HepG2 (cell line): ENCODE results near the gene RNF123. TPM values are rescaled to one million over a fixed set of nuclear protein-coding genes. Genes with fewer than 3 reads are reported as not detected.

ENCODE experiments used
- ATAC-seq: fragments of 200-7000 bp; cut with Tn5 transposase; 3 replicates; pipeline ENCODE4 v1.9.1; 2020; ENCODE audit warnings: mild to moderate bottlenecking, moderate library complexity
- BruUV-seq: library from RNA; stranded (reverse); fragments of 400-500 nt; replicated peaks from 2 replicates; lab custom pipeline; 2021; lab: Mats Ljungman, UMichigan
- CTCF ChIA-PET: fragments of 300-600 bp; formaldehyde crosslinking; extraction: SDS; loops from one replicate; lab custom pipeline; 2021; ENCODE audit warnings: low total read pairs, inconsistent platforms, low intra/inter-chr PET ratio; lab: Yijun Ruan, JAX
- POLR2A ChIA-PET: fragments of 350-600 bp; sonication (Branson Sonifier 250); formaldehyde crosslinking; loops from one replicate; lab custom pipeline; 2020; ENCODE audit warnings: antibody characterized with exemption, inconsistent platforms; lab: Yijun Ruan, JAX
- DNase-seq: peaks from one replicate; pipeline ENCODE4 v3.0.0-alpha.2; 2015; ENCODE audit warnings: low spot score
- FAIRE-seq: peaks from 3 replicates; lab custom pipeline; 2011; peaks lifted over from hg19 to GRCh38; lab: Jason Lieb, UNC
- H2AFZ ChIP-seq: one replicate; pipeline ENCODE4 v1.6.1; 2011; ENCODE audit warnings: low read length, inconsistent platforms
- H3K27ac ChIP-seq: fragments of 300-600 bp; 3 replicates; pipeline ENCODE4 v1.8.0; 2011; ENCODE audit warnings: mixed run types, mild to moderate bottlenecking, mixed read lengths, low read length, inconsistent platforms; ENCODE audit not compliant: insufficient read depth; ENCODE audit errors: extremely low read length
- H3K27me3 ChIP-seq, 2 experiments: fragments of 200-600 bp in 1 of 2; 2 replicates in 1 of 2; 3 replicates in 1 of 2; pipeline versions ENCODE4 v1.6.0 to v1.8.0; 2011; ENCODE audit warnings: low read length in 2 of 2, mild to moderate bottlenecking in 2 of 2, moderate library complexity in 2 of 2, inconsistent platforms in 1 of 2; ENCODE audit not compliant: insufficient read depth in 2 of 2, control insufficient read depth in 1 of 2
- H3K36me3 ChIP-seq, 2 experiments: fragments of 200-600 bp in 1 of 2; replicated peaks in 1 of 2; 2 replicates in 1 of 2; 3 replicates in 1 of 2; pipeline versions ENCODE4 v1.5.1 to v1.8.0; 2011; ENCODE audit warnings: low read length in 2 of 2, inconsistent platforms in 1 of 2; ENCODE audit not compliant: insufficient read depth in 2 of 2, control insufficient read depth in 1 of 2
- H3K4me1 ChIP-seq: 2 replicates; pipeline ENCODE4 v1.5.1; 2012; ENCODE audit warnings: low read length, inconsistent platforms; ENCODE audit not compliant: insufficient read depth
- H3K4me2 ChIP-seq: 2 replicates; pipeline ENCODE4 v1.6.0; 2011; ENCODE audit warnings: low read depth, low read length, inconsistent platforms
- H3K4me3 ChIP-seq, 3 experiments: fragments of 200-600 bp in 1 of 3; sonication (generic), shearing (Covaris generic) in 1 of 3; replicated peaks in 1 of 3; 2 replicates each; pipeline ENCODE4 v1.5.1; 2011 to 2016; ENCODE audit warnings: low read length in 3 of 3, inconsistent platforms in 2 of 3, low read depth in 2 of 3, mild to moderate bottlenecking in 2 of 3, control low read depth in 1 of 3, mixed read lengths in 1 of 3; ENCODE audit not compliant: insufficient read depth in 1 of 3
- H3K79me2 ChIP-seq: one replicate; pipeline ENCODE4 v1.6.1; 2011; ENCODE audit warnings: low read length, inconsistent platforms; ENCODE audit not compliant: insufficient read depth
- H3K9ac ChIP-seq: 2 replicates; pipeline ENCODE4 v1.6.0; 2011; ENCODE audit warnings: mild to moderate bottlenecking, low read depth, low read length, inconsistent platforms; ENCODE audit not compliant: insufficient read depth
- H3K9me3 ChIP-seq: 2 replicates; pipeline ENCODE4 v1.5.1; 2012; ENCODE audit warnings: mild to moderate bottlenecking, low read length
- H4K20me1 ChIP-seq: 2 replicates; pipeline ENCODE4 v1.6.0; 2011; ENCODE audit warnings: inconsistent platforms, mild to moderate bottlenecking, low read length, moderate library complexity; ENCODE audit not compliant: insufficient read depth
- AGO2 ChIP-seq: fragments of 200-400 bp; formaldehyde crosslinking; optimal IDR thresholded peaks from 2 replicates; pipeline ENCODE3; 2017; ENCODE audit warnings: mild to moderate bottlenecking, low read depth, low read length, moderate library complexity
- BORCS8-MEF2B ChIP-seq: sonication (generic); formaldehyde crosslinking; IDR thresholded peaks from 2 replicates; pipeline ENCODE4 v1.8.0; 2022; ENCODE audit warnings: mild to moderate bottlenecking, missing genetic modification reagents
- GFI1 ChIP-seq: sonication (generic); formaldehyde crosslinking; IDR thresholded peaks from 2 replicates; pipeline ENCODE4 v1.5.0; 2020; ENCODE audit warnings: missing genetic modification reagents, mild to moderate bottlenecking, borderline replicate concordance
- HMG20B ChIP-seq: conservative IDR thresholded peaks from 2 replicates; pipeline ENCODE4 v1.6.1; 2016; ENCODE audit warnings: missing genetic modification reagents, missing compliant biosample characterization
- JUNB ChIP-seq: sonication (generic); formaldehyde crosslinking; IDR thresholded peaks from 2 replicates; pipeline ENCODE4 v1.8.0; 2022; ENCODE audit warnings: missing genetic modification reagents, mild to moderate bottlenecking, borderline replicate concordance
- NR2F1 ChIP-seq, 2 experiments: fragments of 450-650 bp in 1 of 2; formaldehyde crosslinking in 1 of 2; IDR thresholded peaks; 2 replicates each; pipeline versions ENCODE4 v1.5.0 to v1.6.1; 2016 to 2020; ENCODE audit warnings: mild to moderate bottlenecking in 1 of 2, missing compliant biosample characterization in 1 of 2, missing genetic modification reagents in 1 of 2, moderate library complexity in 1 of 2
- POLR2A ChIP-seq, 2 experiments: IDR thresholded peaks; 2 replicates each; pipeline ENCODE4 v1.6.1; 2011; ENCODE audit warnings: low read depth in 2 of 2, low read length in 2 of 2, mild to moderate bottlenecking in 1 of 2, moderate library complexity in 1 of 2; ENCODE audit not compliant: insufficient read depth in 1 of 2
- RBAK ChIP-seq: sonication (generic); formaldehyde crosslinking; IDR thresholded peaks from 2 replicates; pipeline ENCODE4 v1.5.1; 2020; ENCODE audit warnings: mild to moderate bottlenecking, missing genetic modification reagents
- SYNCRIP ChIP-seq: fragments of 200-400 bp; formaldehyde crosslinking; IDR thresholded peaks from 2 replicates; pipeline ENCODE4 v1.6.1; 2018; ENCODE audit warnings: mild to moderate bottlenecking, low read depth, low read length; ENCODE audit not compliant: insufficient read depth
- ZNF558 ChIP-seq: sonication (generic); formaldehyde crosslinking; IDR thresholded peaks from 2 replicates; pipeline ENCODE4 v1.9.0; 2022; ENCODE audit warnings: mild to moderate bottlenecking, missing genetic modification reagents, borderline replicate concordance
- ZNF670 ChIP-seq: sonication (generic); formaldehyde crosslinking; IDR thresholded peaks from 2 replicates; pipeline ENCODE4 v1.8.0; 2022; ENCODE audit warnings: mild to moderate bottlenecking, missing genetic modification reagents, borderline replicate concordance
- WGBS: methylation state at CpG from one replicate; pipeline ENCODE4 v1.1.6; 2017; ENCODE audit warnings: low lambda C conversion rate; 5-methylcytosine and 5-hydroxymethylcytosine counted together
- in situ Hi-C: cut with HindIII; loops from 2 replicates; pipeline ENCODE4 v1.10.0; 2017; ENCODE audit warnings: low pct_unique_long_range_greater_than_20kb; ENCODE audit not compliant: extremely low pct_ligation_motif_present
- intact Hi-C: fragments of 100-400 bp; cut with micrococcal nuclease; formaldehyde crosslinking; loops from one replicate; pipeline ENCODE4 v1.10.0; 2022; ENCODE audit not compliant: unreplicated experiment
- polyA plus RNA-seq, 8 experiments: library from polyadenylated mRNA; depleted of rRNA in 3 of 8; stranded (reverse) in 7 of 8; unstranded in 1 of 8; fragments of >200 nt; fragmentation: Illumina TruSeq in 4 of 8; extraction: Trizol in 4 of 8; gene quantifications; 2 replicates each; pipeline versions ENCODE4 v1.2.1 to v1.2.3, GENCODE V29; 2011 to 2016; ENCODE audit warnings: low read depth in 4 of 8, missing spikeins in 1 of 8, mixed read lengths in 1 of 8; ENCODE audit not compliant: insufficient read depth in 1 of 8
- total RNA-seq, 5 experiments: library from RNA; depleted of rRNA; stranded (reverse); fragments of >200 nt; fragmentation: Illumina TruSeq; extraction: Trizol; gene quantifications; 2 replicates each; pipeline ENCODE4 v1.2.3, GENCODE V29; 2016; ENCODE audit warnings: low read depth in 1 of 5
- TF ChIP-seq, protein P1 (sequence below): sonication (generic); formaldehyde crosslinking; IDR thresholded peaks from 2 replicates; pipeline ENCODE4 v1.5.0; 2020; ENCODE audit warnings: mild to moderate bottlenecking, missing genetic modification reagents
- TF ChIP-seq, protein P2 (sequence below): sonication (generic); formaldehyde crosslinking; IDR thresholded peaks from 2 replicates; pipeline ENCODE4 v1.5.1; 2020; ENCODE audit warnings: missing genetic modification reagents, mild to moderate bottlenecking, borderline replicate concordance
- TF ChIP-seq, protein P3 (sequence below): sonication (generic); formaldehyde crosslinking; IDR thresholded peaks from 2 replicates; pipeline ENCODE4 v1.4.0; 2020; ENCODE audit warnings: missing genetic modification reagents, borderline replicate concordance
- TF ChIP-seq, protein P4 (sequence below): sonication (generic); formaldehyde crosslinking; IDR thresholded peaks from 2 replicates; pipeline ENCODE4 v1.5.0; 2020; ENCODE audit warnings: missing genetic modification reagents, mild to moderate bottlenecking, borderline replicate concordance

Gene RNF123
- total and polyA plus RNA-seq, 2 of the 13 experiments (the other 11 are each of a cell fraction or from before 2014, with no cell fraction given): 29.9 to 82.2 TPM

DNA sequence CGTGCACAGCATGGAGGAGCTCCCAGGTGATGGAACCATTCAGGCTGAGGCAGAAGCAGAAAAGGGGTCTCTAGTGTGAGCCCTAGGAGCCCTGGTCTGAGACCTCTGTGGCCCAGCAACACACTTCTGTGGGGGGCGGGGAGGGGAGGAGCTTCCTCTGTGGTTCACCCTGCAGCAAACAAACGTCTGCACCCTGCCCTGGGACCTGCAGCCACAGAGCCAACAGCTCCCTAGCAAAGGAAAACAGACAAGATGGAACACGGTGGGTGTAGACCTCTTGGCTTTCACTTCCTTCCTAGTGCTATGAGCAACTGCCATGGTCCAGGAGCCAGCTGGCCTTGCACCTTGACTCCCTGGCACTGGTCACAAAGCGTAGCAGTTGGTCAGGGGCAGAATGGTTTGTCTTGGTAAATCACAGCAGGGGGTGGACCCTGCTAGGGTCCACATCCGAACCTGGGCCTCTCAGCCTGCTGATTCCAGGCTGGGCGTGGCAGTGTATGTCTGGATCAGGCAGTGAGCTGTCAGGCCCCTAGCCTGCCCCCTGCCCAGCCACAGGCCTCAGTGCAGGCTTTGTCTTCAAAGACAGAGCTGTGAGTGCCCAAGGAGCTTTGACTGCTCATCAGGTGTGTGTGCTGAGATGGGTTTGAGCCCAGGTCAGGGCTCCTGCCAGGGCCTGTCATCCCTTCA, 23.4 kb downstream of the RNF123 start:
- BruUV-seq: no TSS peak
- H3K4me1 ChIP-seq: peaks cover 23% of the 10 kb centered on the region
- no peaks in the 10 kb centered on the region for H3K9me3 ChIP-seq
- H3K9ac ChIP-seq: no peak overlapping the region
- POLR2A ChIA-PET: no interaction called here
- no peaks in the 10 kb centered on the region for H3K79me2 ChIP-seq
- H4K20me1 ChIP-seq: no peaks in the 10 kb centered on the region
- CTCF ChIA-PET: no interaction called here
- WGBS: 56% methylated on average over 3 of the region's 7 CpGs
- ATAC-seq (peak; percentile 42), DNase-seq (no peak), FAIRE-seq (no peak)
- H3K36me3 ChIP-seq: peaks cover 0 to 10% of the 10 kb centered on the region in 2 experiments; a peak in 4 of 5 replicates
- H3K4me2 ChIP-seq: 0 out of 2 replicates have a peak overlapping the region, but pooled peaks have one; percentile 6
- H2AFZ ChIP-seq: no peak overlapping the region
- intact Hi-C loops: no loop called here
- in situ Hi-C loops: no loop called here
- peak overlapping the region; percentile 40 for H3K27ac ChIP-seq
- no peak overlapping the region for H3K4me3 ChIP-seq
- no peaks in the 10 kb centered on the region for H3K27me3 ChIP-seq
- TF ChIP-seq, protein P1, sequence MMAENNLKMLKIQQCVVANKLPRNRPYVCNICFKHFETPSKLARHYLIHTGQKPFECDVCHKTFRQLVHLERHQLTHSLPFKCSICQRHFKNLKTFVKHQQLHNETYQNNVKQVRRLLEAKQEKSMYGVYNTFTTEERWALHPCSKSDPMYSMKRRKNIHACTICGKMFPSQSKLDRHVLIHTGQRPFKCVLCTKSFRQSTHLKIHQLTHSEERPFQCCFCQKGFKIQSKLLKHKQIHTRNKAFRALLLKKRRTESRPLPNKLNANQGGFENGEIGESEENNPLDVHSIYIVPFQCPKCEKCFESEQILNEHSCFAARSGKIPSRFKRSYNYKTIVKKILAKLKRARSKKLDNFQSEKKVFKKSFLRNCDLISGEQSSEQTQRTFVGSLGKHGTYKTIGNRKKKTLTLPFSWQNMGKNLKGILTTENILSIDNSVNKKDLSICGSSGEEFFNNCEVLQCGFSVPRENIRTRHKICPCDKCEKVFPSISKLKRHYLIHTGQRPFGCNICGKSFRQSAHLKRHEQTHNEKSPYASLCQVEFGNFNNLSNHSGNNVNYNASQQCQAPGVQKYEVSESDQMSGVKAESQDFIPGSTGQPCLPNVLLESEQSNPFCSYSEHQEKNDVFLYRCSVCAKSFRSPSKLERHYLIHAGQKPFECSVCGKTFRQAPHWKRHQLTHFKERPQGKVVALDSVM (CRISPR knock-in tag): no peak
- no peak for TF ChIP-seq JUNB (CRISPR knock-in tag)
- TF ChIP-seq, protein P2, sequence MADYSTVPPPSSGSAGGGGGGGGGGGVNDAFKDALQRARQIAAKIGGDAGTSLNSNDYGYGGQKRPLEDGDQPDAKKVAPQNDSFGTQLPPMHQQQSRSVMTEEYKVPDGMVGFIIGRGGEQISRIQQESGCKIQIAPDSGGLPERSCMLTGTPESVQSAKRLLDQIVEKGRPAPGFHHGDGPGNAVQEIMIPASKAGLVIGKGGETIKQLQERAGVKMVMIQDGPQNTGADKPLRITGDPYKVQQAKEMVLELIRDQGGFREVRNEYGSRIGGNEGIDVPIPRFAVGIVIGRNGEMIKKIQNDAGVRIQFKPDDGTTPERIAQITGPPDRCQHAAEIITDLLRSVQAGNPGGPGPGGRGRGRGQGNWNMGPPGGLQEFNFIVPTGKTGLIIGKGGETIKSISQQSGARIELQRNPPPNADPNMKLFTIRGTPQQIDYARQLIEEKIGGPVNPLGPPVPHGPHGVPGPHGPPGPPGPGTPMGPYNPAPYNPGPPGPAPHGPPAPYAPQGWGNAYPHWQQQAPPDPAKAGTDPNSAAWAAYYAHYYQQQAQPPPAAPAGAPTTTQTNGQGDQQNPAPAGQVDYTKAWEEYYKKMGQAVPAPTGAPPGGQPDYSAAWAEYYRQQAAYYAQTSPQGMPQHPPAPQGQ: no peak
- no peak for TF ChIP-seq RBAK
- TF ChIP-seq ZNF670 (CRISPR knock-in tag): no peak
- no peak for TF ChIP-seq BORCS8-MEF2B (CRISPR knock-in tag)
- no peak for TF ChIP-seq SYNCRIP
- TF ChIP-seq, protein P3, sequence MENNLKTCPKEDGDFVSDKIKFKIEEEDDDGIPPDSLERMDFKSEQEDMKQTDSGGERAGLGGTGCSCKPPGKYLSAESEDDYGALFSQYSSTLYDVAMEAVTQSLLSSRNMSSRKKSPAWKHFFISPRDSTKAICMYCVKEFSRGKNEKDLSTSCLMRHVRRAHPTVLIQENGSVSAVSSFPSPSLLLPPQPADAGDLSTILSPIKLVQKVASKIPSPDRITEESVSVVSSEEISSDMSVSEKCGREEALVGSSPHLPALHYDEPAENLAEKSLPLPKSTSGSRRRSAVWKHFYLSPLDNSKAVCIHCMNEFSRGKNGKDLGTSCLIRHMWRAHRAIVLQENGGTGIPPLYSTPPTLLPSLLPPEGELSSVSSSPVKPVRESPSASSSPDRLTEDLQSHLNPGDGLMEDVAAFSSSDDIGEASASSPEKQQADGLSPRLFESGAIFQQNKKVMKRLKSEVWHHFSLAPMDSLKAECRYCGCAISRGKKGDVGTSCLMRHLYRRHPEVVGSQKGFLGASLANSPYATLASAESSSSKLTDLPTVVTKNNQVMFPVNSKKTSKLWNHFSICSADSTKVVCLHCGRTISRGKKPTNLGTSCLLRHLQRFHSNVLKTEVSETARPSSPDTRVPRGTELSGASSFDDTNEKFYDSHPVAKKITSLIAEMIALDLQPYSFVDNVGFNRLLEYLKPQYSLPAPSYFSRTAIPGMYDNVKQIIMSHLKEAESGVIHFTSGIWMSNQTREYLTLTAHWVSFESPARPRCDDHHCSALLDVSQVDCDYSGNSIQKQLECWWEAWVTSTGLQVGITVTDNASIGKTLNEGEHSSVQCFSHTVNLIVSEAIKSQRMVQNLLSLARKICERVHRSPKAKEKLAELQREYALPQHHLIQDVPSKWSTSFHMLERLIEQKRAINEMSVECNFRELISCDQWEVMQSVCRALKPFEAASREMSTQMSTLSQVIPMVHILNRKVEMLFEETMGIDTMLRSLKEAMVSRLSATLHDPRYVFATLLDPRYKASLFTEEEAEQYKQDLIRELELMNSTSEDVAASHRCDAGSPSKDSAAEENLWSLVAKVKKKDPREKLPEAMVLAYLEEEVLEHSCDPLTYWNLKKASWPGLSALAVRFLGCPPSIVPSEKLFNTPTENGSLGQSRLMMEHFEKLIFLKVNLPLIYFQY (CRISPR knock-in tag): no peak
- peak; percentile 5 for TF ChIP-seq AGO2
- no peak for TF ChIP-seq HMG20B
- TF ChIP-seq POLR2A (IDR thresholded peaks at IDR 0.05; ENCODE audit: insufficient read depth in 1 of 2, low read depth in 2 of 2, low read length in 2 of 2): no peak; a peak in 1 of 4 replicates
- TF ChIP-seq GFI1: peak; percentile 71; the same call in 1 of the 2 replicates
- TF ChIP-seq, protein P4, sequence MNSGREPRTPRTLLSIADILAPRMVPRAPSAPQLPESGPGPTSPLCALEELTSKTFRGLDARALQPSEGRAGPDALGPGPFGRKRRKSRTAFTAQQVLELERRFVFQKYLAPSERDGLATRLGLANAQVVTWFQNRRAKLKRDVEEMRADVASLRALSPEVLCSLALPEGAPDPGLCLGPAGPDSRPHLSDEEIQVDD (CRISPR knock-in tag): no peak
- TF ChIP-seq ZNF558 (CRISPR knock-in tag): no peak
- no peak for TF ChIP-seq NR2F1 (CRISPR knock-in tag; IDR thresholded peaks at IDR 0.05)
